HepG2 (cell line): ENCODE results near the gene BBS1. TPM values are rescaled to one million over a fixed set of nuclear protein-coding genes. Genes with fewer than 3 reads are reported as not detected.

ENCODE experiments used
- BRD4 ChIP-seq: sonication (generic); formaldehyde crosslinking; IDR thresholded peaks from 2 replicates; pipeline ENCODE4 v1.4.0; 2020; ENCODE audit warnings: missing genetic modification reagents
- CHD2 ChIP-seq: IDR thresholded peaks from 2 replicates; pipeline ENCODE4 v1.6.1; 2011; ENCODE audit warnings: low read depth, low read length, improper control_type of control experiment
- GLI4 ChIP-seq: sonication (generic); formaldehyde crosslinking; IDR thresholded peaks from 2 replicates; pipeline ENCODE4 v1.5.1; 2020; ENCODE audit warnings: missing genetic modification reagents, mild to moderate bottlenecking, moderate library complexity, borderline replicate concordance
- HOXA9 ChIP-seq: sonication (generic); formaldehyde crosslinking; IDR thresholded peaks from 2 replicates; pipeline ENCODE4 v1.8.1; 2022; ENCODE audit warnings: missing genetic modification reagents, mild to moderate bottlenecking, moderate library complexity, borderline replicate concordance
- MTA1 ChIP-seq: sonication (generic); formaldehyde crosslinking; IDR thresholded peaks from 2 replicates; pipeline ENCODE4 v1.4.0; 2020; ENCODE audit warnings: missing genetic modification reagents, mild to moderate bottlenecking, borderline replicate concordance
- NR2C2 ChIP-seq: sonication (generic); formaldehyde crosslinking; IDR thresholded peaks from 2 replicates; pipeline ENCODE4 v1.4.0; 2020; ENCODE audit warnings: missing genetic modification reagents, mild to moderate bottlenecking, moderate library complexity, borderline replicate concordance
- POGZ ChIP-seq: sonication (generic); formaldehyde crosslinking; IDR thresholded peaks from 2 replicates; pipeline ENCODE4 v1.4.0; 2020; ENCODE audit warnings: mild to moderate bottlenecking, missing genetic modification reagents
- RARA ChIP-seq: IDR thresholded peaks from 2 replicates; pipeline ENCODE4 v1.6.1; 2016; ENCODE audit warnings: missing genetic modification reagents, missing compliant biosample characterization
- RFXAP ChIP-seq: sonication (generic); formaldehyde crosslinking; IDR thresholded peaks from 2 replicates; pipeline ENCODE4 v1.4.0; 2020; ENCODE audit warnings: missing genetic modification reagents, borderline replicate concordance
- SRY ChIP-seq: sonication (generic); formaldehyde crosslinking; IDR thresholded peaks from 2 replicates; pipeline ENCODE4 v1.8.0; 2022; ENCODE audit warnings: mild to moderate bottlenecking, missing genetic modification reagents
- TCF7L2 ChIP-seq: IDR thresholded peaks from 2 replicates; pipeline ENCODE4 v1.6.1; 2011; ENCODE audit warnings: mild to moderate bottlenecking, low read depth, low read length, moderate library complexity
- ZFP41 ChIP-seq: sonication (generic); formaldehyde crosslinking; IDR thresholded peaks from 2 replicates; pipeline ENCODE4 v1.4.0; 2020; ENCODE audit warnings: mild to moderate bottlenecking, missing genetic modification reagents, borderline replicate concordance
- ZFP62 ChIP-seq: sonication (generic); formaldehyde crosslinking; IDR thresholded peaks from 2 replicates; pipeline ENCODE4 v1.4.0; 2020; ENCODE audit warnings: missing genetic modification reagents
- ZNF615 ChIP-seq: sonication (generic); formaldehyde crosslinking; IDR thresholded peaks from 2 replicates; pipeline ENCODE4 v1.5.0; 2020; ENCODE audit warnings: mild to moderate bottlenecking, missing genetic modification reagents, borderline replicate concordance
- polyA plus RNA-seq, 8 experiments: library from polyadenylated mRNA; depleted of rRNA in 3 of 8; stranded (reverse) in 7 of 8; unstranded in 1 of 8; fragments of >200 nt; fragmentation: Illumina TruSeq in 4 of 8; extraction: Trizol in 4 of 8; gene quantifications; 2 replicates each; pipeline versions ENCODE4 v1.2.1 to v1.2.3, GENCODE V29; 2011 to 2016; ENCODE audit warnings: low read depth in 4 of 8, missing spikeins in 1 of 8, mixed read lengths in 1 of 8; ENCODE audit not compliant: insufficient read depth in 1 of 8
- total RNA-seq, 5 experiments: library from RNA; depleted of rRNA; stranded (reverse); fragments of >200 nt; fragmentation: Illumina TruSeq; extraction: Trizol; gene quantifications; 2 replicates each; pipeline ENCODE4 v1.2.3, GENCODE V29; 2016; ENCODE audit warnings: low read depth in 1 of 5
- TF ChIP-seq, protein P1 (sequence below): sonication (generic); formaldehyde crosslinking; IDR thresholded peaks from 2 replicates; pipeline ENCODE4 v1.5.1; 2020; ENCODE audit warnings: mild to moderate bottlenecking, missing genetic modification reagents, borderline replicate concordance
- TF ChIP-seq, protein P2 (sequence below): sonication (generic); formaldehyde crosslinking; IDR thresholded peaks from 2 replicates; pipeline ENCODE4 v1.8.0; 2023; ENCODE audit warnings: mild to moderate bottlenecking, missing genetic modification reagents
- TF ChIP-seq, protein P3 (sequence below): IDR thresholded peaks from 2 replicates; pipeline ENCODE4 v1.6.1; 2016; ENCODE audit warnings: mild to moderate bottlenecking
- TF ChIP-seq, protein P4 (sequence below): IDR thresholded peaks from 2 replicates; pipeline ENCODE4 v1.6.1; 2012; ENCODE audit warnings: inconsistent platforms
- TF ChIP-seq, protein P5 (sequence below): sonication (generic); formaldehyde crosslinking; conservative IDR thresholded peaks from 2 replicates; pipeline ENCODE4 v1.8.0; 2022; ENCODE audit warnings: mild to moderate bottlenecking, moderate library complexity, missing genetic modification reagents

BBS1 gene
- total and polyA plus RNA-seq, 2 of the 13 experiments (the other 11 are each of a cell fraction or from before 2014, with no cell fraction given): 11.7 to 14.1 TPM

DNA sequence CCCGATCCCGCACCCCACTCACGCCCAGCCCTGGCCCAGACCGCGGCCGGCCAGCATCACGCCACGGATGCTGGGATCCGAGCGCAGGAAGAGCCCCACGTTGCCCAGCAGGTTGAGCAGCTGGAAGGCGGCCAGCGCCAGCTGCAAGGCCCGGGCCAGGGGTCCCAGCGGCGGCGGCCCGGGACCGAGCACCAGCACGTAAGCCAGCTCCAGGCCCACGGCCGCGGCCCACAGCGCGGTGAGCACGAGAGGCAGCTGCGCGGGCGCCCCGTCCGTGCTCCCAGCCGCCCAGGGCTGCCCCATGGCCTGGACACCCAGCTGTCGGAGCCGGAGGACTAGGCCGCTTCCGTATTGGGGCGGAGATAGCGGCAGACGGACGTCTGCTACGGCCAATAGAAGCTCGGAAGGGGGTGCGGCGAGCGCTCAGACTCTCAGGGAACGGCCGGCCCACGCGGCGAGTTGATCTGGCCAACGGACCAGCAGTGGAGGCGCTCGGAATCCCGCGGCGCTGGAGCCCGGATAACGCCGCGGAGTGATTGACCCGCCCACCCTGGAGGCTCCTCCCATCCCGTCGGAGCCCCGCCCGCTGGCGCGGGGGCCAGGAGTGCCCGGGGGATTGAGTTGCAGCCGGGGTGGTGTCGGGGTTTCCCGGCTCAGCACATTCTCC lies 35.4 kb downstream of the BBS1 start, which contains the start of gene ZDHHC24 (continued):
- TF ChIP-seq, protein P1, sequence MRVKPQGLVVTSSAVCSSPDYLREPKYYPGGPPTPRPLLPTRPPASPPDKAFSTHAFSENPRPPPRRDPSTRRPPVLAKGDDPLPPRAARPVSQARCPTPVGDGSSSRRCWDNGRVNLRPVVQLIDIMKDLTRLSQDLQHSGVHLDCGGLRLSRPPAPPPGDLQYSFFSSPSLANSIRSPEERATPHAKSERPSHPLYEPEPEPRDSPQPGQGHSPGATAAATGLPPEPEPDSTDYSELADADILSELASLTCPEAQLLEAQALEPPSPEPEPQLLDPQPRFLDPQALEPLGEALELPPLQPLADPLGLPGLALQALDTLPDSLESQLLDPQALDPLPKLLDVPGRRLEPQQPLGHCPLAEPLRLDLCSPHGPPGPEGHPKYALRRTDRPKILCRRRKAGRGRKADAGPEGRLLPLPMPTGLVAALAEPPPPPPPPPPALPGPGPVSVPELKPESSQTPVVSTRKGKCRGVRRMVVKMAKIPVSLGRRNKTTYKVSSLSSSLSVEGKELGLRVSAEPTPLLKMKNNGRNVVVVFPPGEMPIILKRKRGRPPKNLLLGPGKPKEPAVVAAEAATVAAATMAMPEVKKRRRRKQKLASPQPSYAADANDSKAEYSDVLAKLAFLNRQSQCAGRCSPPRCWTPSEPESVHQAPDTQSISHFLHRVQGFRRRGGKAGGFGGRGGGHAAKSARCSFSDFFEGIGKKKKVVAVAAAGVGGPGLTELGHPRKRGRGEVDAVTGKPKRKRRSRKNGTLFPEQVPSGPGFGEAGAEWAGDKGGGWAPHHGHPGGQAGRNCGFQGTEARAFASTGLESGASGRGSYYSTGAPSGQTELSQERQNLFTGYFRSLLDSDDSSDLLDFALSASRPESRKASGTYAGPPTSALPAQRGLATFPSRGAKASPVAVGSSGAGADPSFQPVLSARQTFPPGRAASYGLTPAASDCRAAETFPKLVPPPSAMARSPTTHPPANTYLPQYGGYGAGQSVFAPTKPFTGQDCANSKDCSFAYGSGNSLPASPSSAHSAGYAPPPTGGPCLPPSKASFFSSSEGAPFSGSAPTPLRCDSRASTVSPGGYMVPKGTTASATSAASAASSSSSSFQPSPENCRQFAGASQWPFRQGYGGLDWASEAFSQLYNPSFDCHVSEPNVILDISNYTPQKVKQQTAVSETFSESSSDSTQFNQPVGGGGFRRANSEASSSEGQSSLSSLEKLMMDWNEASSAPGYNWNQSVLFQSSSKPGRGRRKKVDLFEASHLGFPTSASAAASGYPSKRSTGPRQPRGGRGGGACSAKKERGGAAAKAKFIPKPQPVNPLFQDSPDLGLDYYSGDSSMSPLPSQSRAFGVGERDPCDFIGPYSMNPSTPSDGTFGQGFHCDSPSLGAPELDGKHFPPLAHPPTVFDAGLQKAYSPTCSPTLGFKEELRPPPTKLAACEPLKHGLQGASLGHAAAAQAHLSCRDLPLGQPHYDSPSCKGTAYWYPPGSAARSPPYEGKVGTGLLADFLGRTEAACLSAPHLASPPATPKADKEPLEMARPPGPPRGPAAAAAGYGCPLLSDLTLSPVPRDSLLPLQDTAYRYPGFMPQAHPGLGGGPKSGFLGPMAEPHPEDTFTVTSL (CRISPR knock-in tag): no peak
- TF ChIP-seq, protein P2, sequence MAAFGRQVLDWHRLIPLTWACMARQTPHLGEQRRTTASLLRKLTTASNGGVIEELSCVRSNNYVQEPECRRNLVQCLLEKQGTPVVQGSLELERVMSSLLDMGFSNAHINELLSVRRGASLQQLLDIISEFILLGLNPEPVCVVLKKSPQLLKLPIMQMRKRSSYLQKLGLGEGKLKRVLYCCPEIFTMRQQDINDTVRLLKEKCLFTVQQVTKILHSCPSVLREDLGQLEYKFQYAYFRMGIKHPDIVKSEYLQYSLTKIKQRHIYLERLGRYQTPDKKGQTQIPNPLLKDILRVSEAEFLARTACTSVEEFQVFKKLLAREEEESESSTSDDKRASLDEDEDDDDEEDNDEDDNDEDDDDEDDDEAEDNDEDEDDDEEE (CRISPR knock-in tag): no peak
- TF ChIP-seq RARA (no peak), RFXAP (CRISPR knock-in tag) (no peak), NR2C2 (CRISPR knock-in tag) (no peak), ZFP41 (CRISPR knock-in tag) (no peak), HOXA9 (CRISPR knock-in tag) (no peak), TCF7L2 (no peak), SRY (CRISPR knock-in tag) (peak; percentile 59; the same call in 1 of the 2 replicates), CHD2 (peak; percentile 53; the same call in 1 of the 2 replicates), ZFP62 (CRISPR knock-in tag) (no peak), POGZ (CRISPR knock-in tag) (0 out of 2 replicates have a peak, but pooled peaks have one; percentile 34), BRD4 (CRISPR knock-in tag) (peak; percentile 58; the same call in 1 of the 2 replicates), MTA1 (CRISPR knock-in tag) (peak; percentile 64; the same call in 1 of the 2 replicates), GLI4 (CRISPR knock-in tag) (0 out of 2 replicates have a peak, but pooled peaks have one; percentile 24), ZNF615 (no peak)
- TF ChIP-seq, protein P3, sequence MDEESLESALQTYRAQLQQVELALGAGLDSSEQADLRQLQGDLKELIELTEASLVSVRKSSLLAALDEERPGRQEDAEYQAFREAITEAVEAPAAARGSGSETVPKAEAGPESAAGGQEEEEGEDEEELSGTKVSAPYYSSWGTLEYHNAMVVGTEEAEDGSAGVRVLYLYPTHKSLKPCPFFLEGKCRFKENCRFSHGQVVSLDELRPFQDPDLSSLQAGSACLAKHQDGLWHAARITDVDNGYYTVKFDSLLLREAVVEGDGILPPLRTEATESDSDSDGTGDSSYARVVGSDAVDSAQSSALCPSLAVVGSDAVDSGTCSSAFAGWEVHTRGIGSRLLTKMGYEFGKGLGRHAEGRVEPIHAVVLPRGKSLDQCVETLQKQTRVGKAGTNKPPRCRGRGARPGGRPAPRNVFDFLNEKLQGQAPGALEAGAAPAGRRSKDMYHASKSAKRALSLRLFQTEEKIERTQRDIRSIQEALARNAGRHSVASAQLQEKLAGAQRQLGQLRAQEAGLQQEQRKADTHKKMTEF (CRISPR knock-in tag): peak; percentile 39
- TF ChIP-seq, protein P4, sequence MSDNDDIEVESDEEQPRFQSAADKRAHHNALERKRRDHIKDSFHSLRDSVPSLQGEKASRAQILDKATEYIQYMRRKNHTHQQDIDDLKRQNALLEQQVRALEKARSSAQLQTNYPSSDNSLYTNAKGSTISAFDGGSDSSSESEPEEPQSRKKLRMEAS: no peak; the same call in none of the 2 replicates
- TF ChIP-seq, protein P5, sequence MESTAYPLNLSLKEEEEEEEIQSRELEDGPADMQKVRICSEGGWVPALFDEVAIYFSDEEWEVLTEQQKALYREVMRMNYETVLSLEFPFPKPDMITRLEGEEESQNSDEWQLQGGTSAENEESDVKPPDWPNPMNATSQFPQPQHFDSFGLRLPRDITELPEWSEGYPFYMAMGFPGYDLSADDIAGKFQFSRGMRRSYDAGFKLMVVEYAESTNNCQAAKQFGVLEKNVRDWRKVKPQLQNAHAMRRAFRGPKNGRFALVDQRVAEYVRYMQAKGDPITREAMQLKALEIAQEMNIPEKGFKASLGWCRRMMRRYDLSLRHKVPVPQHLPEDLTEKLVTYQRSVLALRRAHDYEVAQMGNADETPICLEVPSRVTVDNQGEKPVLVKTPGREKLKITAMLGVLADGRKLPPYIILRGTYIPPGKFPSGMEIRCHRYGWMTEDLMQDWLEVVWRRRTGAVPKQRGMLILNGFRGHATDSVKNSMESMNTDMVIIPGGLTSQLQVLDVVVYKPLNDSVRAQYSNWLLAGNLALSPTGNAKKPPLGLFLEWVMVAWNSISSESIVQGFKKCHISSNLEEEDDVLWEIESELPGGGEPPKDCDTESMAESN: peak; percentile 63; the same call in 1 of the 2 replicates
